HEK293 (cell line): ENCODE measurements around the gene GP1BB.

Source experiments
- CTCF ChIA-PET: fragments of 350-600 bp; formaldehyde crosslinking; extraction: SDS; loops from one replicate; lab custom pipeline; 2021; ENCODE audit warnings: antibody characterized with exemption; lab: Yijun Ruan, JAX
- POLR2A ChIA-PET: fragments of 300-600 bp; formaldehyde crosslinking; extraction: SDS; loops from one replicate; lab custom pipeline; 2020; ENCODE audit warnings: antibody characterized with exemption, inconsistent platforms; lab: Yijun Ruan, JAX
- H3K27ac ChIP-seq: fragments of 200-500 bp; sonication (Bioruptor generic); 2 replicates; pipeline ENCODE4 v1.5.1; 2014; ENCODE audit warnings: low read depth, low read length, control low read depth, inconsistent platforms; ENCODE audit errors: extremely low read depth
- H3K36me3 ChIP-seq, 2 experiments: fragments of 200-500 bp in 1 of 2; sonication (Bioruptor generic) in 1 of 2; 1 replicate in 1 of 2; 2 replicates in 1 of 2; pipeline ENCODE4 v1.5.1; 2014 to 2017; ENCODE audit warnings: inconsistent platforms in 2 of 2, low read length in 2 of 2; ENCODE audit not compliant: control insufficient read depth in 2 of 2, insufficient read depth in 1 of 2
- H3K4me1 ChIP-seq: fragments of 200-500 bp; sonication (Bioruptor generic); 2 replicates; pipeline ENCODE4 v1.5.1; 2014; ENCODE audit warnings: mild to moderate bottlenecking, low read length, inconsistent platforms; ENCODE audit not compliant: control insufficient read depth, insufficient read depth
- H3K4me3 ChIP-seq: 2 replicates; pipeline ENCODE4 v1.5.1; 2011; ENCODE audit warnings: low read depth, mild to moderate bottlenecking, control low read depth, low read length, moderate library complexity
- H3K9me3 ChIP-seq: fragments of 200-500 bp; sonication (Bioruptor generic); 2 replicates; pipeline ENCODE4 v1.5.1; 2014; ENCODE audit warnings: low read depth, low read length, inconsistent platforms; ENCODE audit not compliant: control insufficient read depth, insufficient read depth
- GLIS2 ChIP-seq: fragments of 450-650 bp; formaldehyde crosslinking; IDR thresholded peaks from 2 replicates; pipeline ENCODE4 v1.5.1; 2016; ENCODE audit warnings: missing biosample characterization, missing genetic modification characterization
- YY1 ChIP-seq: fragments of 450-650 bp; formaldehyde crosslinking; IDR thresholded peaks from 2 replicates; pipeline ENCODE4 v1.5.1; 2018; ENCODE audit warnings: missing biosample characterization, missing genetic modification characterization
- ZIC2 ChIP-seq: fragments of 450-650 bp; formaldehyde crosslinking; IDR thresholded peaks from 2 replicates; pipeline ENCODE4 v1.5.1; 2016; ENCODE audit warnings: missing biosample characterization, missing genetic modification characterization
- ZNF132 ChIP-seq: fragments of 450-650 bp; formaldehyde crosslinking; IDR thresholded peaks from 2 replicates; pipeline ENCODE4 v1.5.1; 2017; ENCODE audit warnings: missing biosample characterization, missing genetic modification characterization, borderline replicate concordance
- ZNF133 ChIP-seq: fragments of 450-650 bp; formaldehyde crosslinking; IDR thresholded peaks from 2 replicates; pipeline ENCODE4 v1.5.1; 2016; ENCODE audit warnings: missing biosample characterization, missing genetic modification characterization
- ZNF202 ChIP-seq: fragments of 450-650 bp; formaldehyde crosslinking; IDR thresholded peaks from 2 replicates; pipeline ENCODE4 v1.5.1; 2016; ENCODE audit warnings: missing biosample characterization, missing genetic modification characterization, borderline replicate concordance
- ZNF24 ChIP-seq: fragments of 450-650 bp; formaldehyde crosslinking; IDR thresholded peaks from 2 replicates; pipeline ENCODE4 v1.5.1; 2016; ENCODE audit warnings: missing biosample characterization, missing genetic modification characterization
- ZNF324 ChIP-seq: fragments of 450-650 bp; formaldehyde crosslinking; IDR thresholded peaks from 2 replicates; pipeline ENCODE4 v1.5.1; 2016; ENCODE audit warnings: missing biosample characterization, missing genetic modification characterization
- ZNF394 ChIP-seq: fragments of 450-650 bp; formaldehyde crosslinking; IDR thresholded peaks from 2 replicates; pipeline ENCODE4 v1.5.1; 2016; ENCODE audit warnings: missing biosample characterization, missing genetic modification characterization, mild to moderate bottlenecking, moderate library complexity, borderline replicate concordance
- ZNF624 ChIP-seq: fragments of 450-650 bp; formaldehyde crosslinking; IDR thresholded peaks from 2 replicates; pipeline ENCODE4 v1.5.1; 2017; ENCODE audit warnings: missing biosample characterization, missing genetic modification characterization
- ZNF704 ChIP-seq: fragments of 450-650 bp; formaldehyde crosslinking; IDR thresholded peaks from 2 replicates; pipeline ENCODE4 v1.5.1; 2016; ENCODE audit warnings: missing biosample characterization, missing genetic modification characterization
- TF ChIP-seq, protein P1 (sequence below): fragments of 450-650 bp; formaldehyde crosslinking; IDR thresholded peaks from 2 replicates; pipeline ENCODE4 v1.5.1; 2016; ENCODE audit warnings: missing biosample characterization, missing genetic modification characterization
- TF ChIP-seq, protein P2 (sequence below): fragments of 450-650 bp; formaldehyde crosslinking; IDR thresholded peaks from 2 replicates; pipeline ENCODE4 v1.5.1; 2016; ENCODE audit warnings: missing biosample characterization, missing genetic modification characterization
- TF ChIP-seq, protein P3 (sequence below): fragments of 450-650 bp; formaldehyde crosslinking; IDR thresholded peaks from 2 replicates; pipeline ENCODE4 v1.5.1; 2016; ENCODE audit warnings: missing biosample characterization, missing genetic modification characterization
- TF ChIP-seq, protein P4 (sequence below): fragments of 450-650 bp; formaldehyde crosslinking; IDR thresholded peaks from 2 replicates; pipeline ENCODE4 v1.5.1; 2016; ENCODE audit warnings: missing biosample characterization, missing genetic modification characterization
- TF ChIP-seq, protein P5 (sequence below): fragments of 450-650 bp; formaldehyde crosslinking; IDR thresholded peaks from 2 replicates; pipeline ENCODE4 v1.5.1; 2016; ENCODE audit warnings: missing biosample characterization, missing genetic modification characterization
- TF ChIP-seq, protein P6 (sequence below): fragments of 450-650 bp; formaldehyde crosslinking; IDR thresholded peaks from 2 replicates; pipeline ENCODE4 v1.5.1; 2016; ENCODE audit warnings: missing biosample characterization, missing genetic modification characterization
- TF ChIP-seq, protein P7 (sequence below): fragments of 450-650 bp; IDR thresholded peaks from 2 replicates; pipeline ENCODE4 v1.5.1; 2018; ENCODE audit warnings: missing biosample characterization, missing genetic modification characterization

The GP1BB gene

DNA sequence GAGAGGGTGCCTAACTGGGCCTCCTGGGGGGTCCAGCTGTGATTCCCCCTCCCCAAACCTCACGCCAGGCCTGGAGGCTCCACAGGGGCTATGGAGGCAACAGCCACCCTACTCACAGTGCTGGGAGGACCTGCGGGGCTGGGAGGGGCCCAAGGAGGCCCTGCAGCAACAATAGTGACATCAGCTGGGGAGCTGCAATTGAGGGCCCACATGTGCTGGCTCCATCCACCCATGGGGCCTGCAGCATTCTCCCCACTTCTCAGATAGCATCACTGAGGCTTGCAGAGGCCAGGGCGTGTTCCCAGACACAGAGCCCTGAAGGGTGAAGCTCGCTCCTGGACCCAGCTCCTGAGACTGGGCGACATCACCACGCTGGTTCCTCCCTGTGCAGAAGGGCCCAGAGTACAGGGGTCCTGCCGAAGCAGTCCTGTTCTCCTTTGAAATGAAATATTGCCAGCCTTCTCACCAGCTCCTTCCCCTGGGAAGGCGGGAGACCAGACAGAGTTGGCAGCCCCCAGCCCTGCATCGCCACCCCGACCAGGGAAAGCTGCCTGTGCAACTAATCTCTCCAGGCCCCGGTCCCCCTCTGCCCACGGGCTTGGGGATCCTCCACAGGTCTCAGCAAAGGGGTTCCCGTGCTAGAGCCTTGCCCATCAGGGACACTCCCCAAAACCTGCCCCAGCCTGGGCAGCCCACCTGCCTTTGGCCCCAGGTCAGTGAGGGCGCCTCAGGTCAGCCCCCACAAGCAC, 28.3 kb downstream of the GP1BB start (continued):
- TF ChIP-seq, protein P1, sequence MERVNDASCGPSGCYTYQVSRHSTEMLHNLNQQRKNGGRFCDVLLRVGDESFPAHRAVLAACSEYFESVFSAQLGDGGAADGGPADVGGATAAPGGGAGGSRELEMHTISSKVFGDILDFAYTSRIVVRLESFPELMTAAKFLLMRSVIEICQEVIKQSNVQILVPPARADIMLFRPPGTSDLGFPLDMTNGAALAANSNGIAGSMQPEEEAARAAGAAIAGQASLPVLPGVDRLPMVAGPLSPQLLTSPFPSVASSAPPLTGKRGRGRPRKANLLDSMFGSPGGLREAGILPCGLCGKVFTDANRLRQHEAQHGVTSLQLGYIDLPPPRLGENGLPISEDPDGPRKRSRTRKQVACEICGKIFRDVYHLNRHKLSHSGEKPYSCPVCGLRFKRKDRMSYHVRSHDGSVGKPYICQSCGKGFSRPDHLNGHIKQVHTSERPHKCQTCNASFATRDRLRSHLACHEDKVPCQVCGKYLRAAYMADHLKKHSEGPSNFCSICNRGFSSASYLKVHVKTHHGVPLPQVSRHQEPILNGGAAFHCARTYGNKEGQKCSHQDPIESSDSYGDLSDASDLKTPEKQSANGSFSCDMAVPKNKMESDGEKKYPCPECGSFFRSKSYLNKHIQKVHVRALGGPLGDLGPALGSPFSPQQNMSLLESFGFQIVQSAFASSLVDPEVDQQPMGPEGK (tag by site-specific recombination), result no peak
- TF ChIP-seq, protein P2, sequence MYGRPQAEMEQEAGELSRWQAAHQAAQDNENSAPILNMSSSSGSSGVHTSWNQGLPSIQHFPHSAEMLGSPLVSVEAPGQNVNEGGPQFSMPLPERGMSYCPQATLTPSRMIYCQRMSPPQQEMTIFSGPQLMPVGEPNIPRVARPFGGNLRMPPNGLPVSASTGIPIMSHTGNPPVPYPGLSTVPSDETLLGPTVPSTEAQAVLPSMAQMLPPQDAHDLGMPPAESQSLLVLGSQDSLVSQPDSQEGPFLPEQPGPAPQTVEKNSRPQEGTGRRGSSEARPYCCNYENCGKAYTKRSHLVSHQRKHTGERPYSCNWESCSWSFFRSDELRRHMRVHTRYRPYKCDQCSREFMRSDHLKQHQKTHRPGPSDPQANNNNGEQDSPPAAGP (tag by site-specific recombination), result 0 out of 2 replicates have a peak, but pooled peaks have one; percentile 33
- TF ChIP-seq, all 188 proteins: peak for 8

DNA sequence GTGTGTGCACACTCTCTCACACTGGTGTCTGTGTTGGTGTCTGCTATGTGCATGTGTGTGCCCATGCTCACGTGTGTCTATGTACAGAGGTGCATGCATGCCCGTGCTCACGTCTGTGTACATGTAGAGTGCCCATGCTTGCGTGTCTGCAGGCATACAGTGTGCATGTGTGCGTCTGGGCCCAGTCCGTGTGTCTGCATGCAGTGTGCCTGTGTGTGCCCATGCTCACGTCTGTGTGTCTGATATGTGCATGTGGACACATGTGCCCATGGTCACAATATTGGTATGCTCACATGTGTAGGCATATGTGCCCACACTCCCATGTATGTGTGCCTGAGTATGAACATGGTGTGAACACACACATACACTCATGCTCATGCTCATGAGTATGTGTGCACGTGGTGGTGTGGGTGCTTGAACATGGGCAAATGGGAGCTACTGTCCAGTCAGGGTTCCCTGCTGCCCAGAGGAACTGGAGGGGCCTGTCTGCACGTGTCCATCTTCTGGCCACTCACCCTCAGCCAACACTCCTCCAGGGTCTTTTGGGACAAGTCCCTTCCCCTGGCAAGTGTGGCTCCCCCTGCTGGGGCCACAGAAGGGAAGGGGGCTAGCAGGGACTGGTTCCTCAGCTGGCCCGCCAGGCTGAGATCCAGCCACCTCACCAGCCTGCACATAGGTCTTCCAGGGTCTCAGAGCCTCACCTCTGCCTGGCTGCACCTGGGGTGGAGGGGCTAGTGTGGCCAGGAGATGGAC, 29.9 kb downstream of the GP1BB start:
- ChIA-PET CTCF (interaction anchor here (1.1 to 5.3 kb wide), 7 partner anchors 8 to 42 kb away, joined by 3 to 42 read pairs (median 6); no protein-coding TSS in a partner anchor), POLR2A (no interaction called here)
- no peak overlapping the region for H3K4me3 ChIP-seq
- no peaks in the 10 kb centered on the region for H3K4me1 ChIP-seq
- H3K36me3 ChIP-seq, result no peaks in the 10 kb centered on the region
- TF ChIP-seq ZNF624 (tag by site-specific recombination) (no peak), ZNF132 (no peak), ZNF704 (tag by site-specific recombination) (no peak), GLIS2 (tag by site-specific recombination) (no peak), YY1 (no peak), ZNF24 (tag by site-specific recombination) (no peak), ZNF133 (tag by site-specific recombination) (no peak), ZIC2 (tag by site-specific recombination) (no peak), ZNF324 (no peak), ZNF394 (tag by site-specific recombination) (no peak), ZNF202 (tag by site-specific recombination) (no peak)
- TF ChIP-seq, protein P3, sequence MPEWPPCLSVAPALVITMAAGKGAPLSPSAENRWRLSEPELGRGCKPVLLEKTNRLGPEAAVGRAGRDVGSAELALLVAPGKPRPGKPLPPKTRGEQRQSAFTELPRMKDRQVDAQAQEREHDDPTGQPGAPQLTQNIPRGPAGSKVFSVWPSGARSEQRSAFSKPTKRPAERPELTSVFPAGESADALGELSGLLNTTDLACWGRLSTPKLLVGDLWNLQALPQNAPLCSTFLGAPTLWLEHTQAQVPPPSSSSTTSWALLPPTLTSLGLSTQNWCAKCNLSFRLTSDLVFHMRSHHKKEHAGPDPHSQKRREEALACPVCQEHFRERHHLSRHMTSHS (tag by site-specific recombination), result no peak
- TF ChIP-seq, protein P4, sequence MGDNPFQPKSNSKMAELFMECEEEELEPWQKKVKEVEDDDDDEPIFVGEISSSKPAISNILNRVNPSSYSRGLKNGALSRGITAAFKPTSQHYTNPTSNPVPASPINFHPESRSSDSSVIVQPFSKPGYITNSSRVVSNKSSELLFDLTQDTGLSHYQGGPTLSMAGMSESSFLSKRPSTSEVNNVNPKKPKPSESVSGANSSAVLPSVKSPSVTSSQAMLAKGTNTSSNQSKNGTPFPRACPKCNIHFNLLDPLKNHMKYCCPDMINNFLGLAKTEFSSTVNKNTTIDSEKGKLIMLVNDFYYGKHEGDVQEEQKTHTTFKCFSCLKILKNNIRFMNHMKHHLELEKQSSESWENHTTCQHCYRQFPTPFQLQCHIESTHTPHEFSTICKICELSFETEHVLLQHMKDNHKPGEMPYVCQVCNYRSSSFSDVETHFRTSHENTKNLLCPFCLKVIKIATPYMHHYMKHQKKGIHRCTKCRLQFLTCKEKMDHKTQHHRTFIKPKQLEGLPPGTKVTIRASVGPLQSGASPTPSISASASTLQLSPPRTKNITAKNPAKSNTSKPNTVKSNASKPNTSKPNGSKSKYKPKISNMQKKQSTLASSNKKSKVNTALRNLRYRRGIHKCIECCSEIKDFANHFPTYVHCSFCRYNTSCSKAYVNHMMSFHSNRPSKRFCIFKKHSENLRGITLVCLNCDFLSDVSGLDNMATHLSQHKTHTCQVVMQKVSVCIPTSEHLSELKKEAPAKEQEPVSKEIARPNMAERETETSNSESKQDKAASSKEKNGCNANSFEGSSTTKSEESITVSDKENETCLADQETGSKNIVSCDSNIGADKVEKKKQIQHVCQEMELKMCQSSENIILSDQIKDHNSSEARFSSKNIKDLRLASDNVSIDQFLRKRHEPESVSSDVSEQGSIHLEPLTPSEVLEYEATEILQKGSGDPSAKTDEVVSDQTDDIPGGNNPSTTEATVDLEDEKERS (tag by site-specific recombination), result no peak
- TF ChIP-seq, protein P5, sequence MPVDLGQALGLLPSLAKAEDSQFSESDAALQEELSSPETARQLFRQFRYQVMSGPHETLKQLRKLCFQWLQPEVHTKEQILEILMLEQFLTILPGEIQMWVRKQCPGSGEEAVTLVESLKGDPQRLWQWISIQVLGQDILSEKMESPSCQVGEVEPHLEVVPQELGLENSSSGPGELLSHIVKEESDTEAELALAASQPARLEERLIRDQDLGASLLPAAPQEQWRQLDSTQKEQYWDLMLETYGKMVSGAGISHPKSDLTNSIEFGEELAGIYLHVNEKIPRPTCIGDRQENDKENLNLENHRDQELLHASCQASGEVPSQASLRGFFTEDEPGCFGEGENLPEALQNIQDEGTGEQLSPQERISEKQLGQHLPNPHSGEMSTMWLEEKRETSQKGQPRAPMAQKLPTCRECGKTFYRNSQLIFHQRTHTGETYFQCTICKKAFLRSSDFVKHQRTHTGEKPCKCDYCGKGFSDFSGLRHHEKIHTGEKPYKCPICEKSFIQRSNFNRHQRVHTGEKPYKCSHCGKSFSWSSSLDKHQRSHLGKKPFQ (tag by site-specific recombination), result peak; percentile 89
- TF ChIP-seq, protein P6, sequence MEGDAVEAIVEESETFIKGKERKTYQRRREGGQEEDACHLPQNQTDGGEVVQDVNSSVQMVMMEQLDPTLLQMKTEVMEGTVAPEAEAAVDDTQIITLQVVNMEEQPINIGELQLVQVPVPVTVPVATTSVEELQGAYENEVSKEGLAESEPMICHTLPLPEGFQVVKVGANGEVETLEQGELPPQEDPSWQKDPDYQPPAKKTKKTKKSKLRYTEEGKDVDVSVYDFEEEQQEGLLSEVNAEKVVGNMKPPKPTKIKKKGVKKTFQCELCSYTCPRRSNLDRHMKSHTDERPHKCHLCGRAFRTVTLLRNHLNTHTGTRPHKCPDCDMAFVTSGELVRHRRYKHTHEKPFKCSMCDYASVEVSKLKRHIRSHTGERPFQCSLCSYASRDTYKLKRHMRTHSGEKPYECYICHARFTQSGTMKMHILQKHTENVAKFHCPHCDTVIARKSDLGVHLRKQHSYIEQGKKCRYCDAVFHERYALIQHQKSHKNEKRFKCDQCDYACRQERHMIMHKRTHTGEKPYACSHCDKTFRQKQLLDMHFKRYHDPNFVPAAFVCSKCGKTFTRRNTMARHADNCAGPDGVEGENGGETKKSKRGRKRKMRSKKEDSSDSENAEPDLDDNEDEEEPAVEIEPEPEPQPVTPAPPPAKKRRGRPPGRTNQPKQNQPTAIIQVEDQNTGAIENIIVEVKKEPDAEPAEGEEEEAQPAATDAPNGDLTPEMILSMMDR (tag by site-specific recombination), result peak; percentile 48
- TF ChIP-seq, protein P7, sequence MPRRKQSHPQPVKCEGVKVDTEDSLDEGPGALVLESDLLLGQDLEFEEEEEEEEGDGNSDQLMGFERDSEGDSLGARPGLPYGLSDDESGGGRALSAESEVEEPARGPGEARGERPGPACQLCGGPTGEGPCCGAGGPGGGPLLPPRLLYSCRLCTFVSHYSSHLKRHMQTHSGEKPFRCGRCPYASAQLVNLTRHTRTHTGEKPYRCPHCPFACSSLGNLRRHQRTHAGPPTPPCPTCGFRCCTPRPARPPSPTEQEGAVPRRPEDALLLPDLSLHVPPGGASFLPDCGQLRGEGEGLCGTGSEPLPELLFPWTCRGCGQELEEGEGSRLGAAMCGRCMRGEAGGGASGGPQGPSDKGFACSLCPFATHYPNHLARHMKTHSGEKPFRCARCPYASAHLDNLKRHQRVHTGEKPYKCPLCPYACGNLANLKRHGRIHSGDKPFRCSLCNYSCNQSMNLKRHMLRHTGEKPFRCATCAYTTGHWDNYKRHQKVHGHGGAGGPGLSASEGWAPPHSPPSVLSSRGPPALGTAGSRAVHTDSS (tag by site-specific recombination), result no peak
- no peaks in the 10 kb centered on the region for H3K9me3 ChIP-seq
- H3K27ac ChIP-seq, result no peak overlapping the region
